H1 (cell line): Measurements from ENCODE around the gene S100A6. TPM values are rescaled to one million over a fixed set of nuclear protein-coding genes. Genes with fewer than 3 reads are reported as not detected.

Source experiments
- EP300 ChIP-seq, 2 experiments: IDR thresholded peaks; 1 replicate in 1 of 2; 2 replicates in 1 of 2; pipeline ENCODE4 v1.6.1; 2011 to 2012; ENCODE audit warnings: low read depth in 2 of 2, low read length in 2 of 2, mild to moderate bottlenecking in 2 of 2, borderline replicate concordance in 1 of 2, inconsistent platforms in 1 of 2, moderate library complexity in 1 of 2
- JUND ChIP-seq: IDR thresholded peaks from 2 replicates; pipeline ENCODE4 v1.6.1; 2011; ENCODE audit warnings: mild to moderate bottlenecking, improper control_type of control experiment, low read length
- KDM1A ChIP-seq: fragments of 200-600, 300-600 bp; sonication (generic); IDR thresholded peaks from 2 replicates; pipeline ENCODE4 v1.7.1; 2016; ENCODE audit warnings: mild to moderate bottlenecking, low read length, borderline replicate concordance
- RBBP5 ChIP-seq: IDR thresholded peaks from 2 replicates; pipeline ENCODE4 v1.7.1; 2012; ENCODE audit warnings: low read depth, mild to moderate bottlenecking, inconsistent platforms, low read length, moderate library complexity, borderline replicate concordance
- polyA plus RNA-seq, 7 experiments: library from polyadenylated mRNA; depleted of rRNA in 3 of 7; stranded (reverse) in 5 of 7; unstranded in 2 of 7; fragments of >200 nt in 5 of 7; fragments of 200-250 nt in 2 of 7; gene quantifications; 1 replicate in 5 of 7; 2 replicates in 1 of 7; 4 replicates in 1 of 7; pipeline versions ENCODE4 v1.2.1 to v1.2.3, GENCODE V29; 2011 to 2013; ENCODE audit warnings: missing spikeins in 2 of 7, mixed read lengths in 2 of 7
- total RNA-seq: library from RNA; stranded (reverse); fragmentation: NEBNext Ultra II Directional; extraction: Animal tissue kit (Norgen Biotek cat#: 25700); gene quantifications from 2 replicates; pipeline ENCODE4 v1.2.1, GENCODE V29; 2021
- TF ChIP-seq, protein P1 (sequence below): fragments of 300-600 bp; sonication (generic); IDR thresholded peaks from 2 replicates; pipeline ENCODE4 v1.7.1; 2012; ENCODE audit warnings: low read length, moderate library complexity, mild to moderate bottlenecking, inconsistent platforms; ENCODE audit not compliant: insufficient replicate concordance
- TF ChIP-seq, protein P2 (sequence below): IDR thresholded peaks from 2 replicates; pipeline ENCODE4 v1.6.1; 2012; ENCODE audit warnings: inconsistent platforms
- TF ChIP-seq, protein P3 (sequence below): IDR thresholded peaks from 2 replicates; pipeline ENCODE4 v1.6.1; 2012; ENCODE audit warnings: low read length, inconsistent platforms

S100A6 gene
- total and polyA plus RNA-seq, 2 of the 8 experiments (the other 6 are each of a cell fraction or from before 2014, with no cell fraction given), result 11.1 to 63.0 TPM

DNA sequence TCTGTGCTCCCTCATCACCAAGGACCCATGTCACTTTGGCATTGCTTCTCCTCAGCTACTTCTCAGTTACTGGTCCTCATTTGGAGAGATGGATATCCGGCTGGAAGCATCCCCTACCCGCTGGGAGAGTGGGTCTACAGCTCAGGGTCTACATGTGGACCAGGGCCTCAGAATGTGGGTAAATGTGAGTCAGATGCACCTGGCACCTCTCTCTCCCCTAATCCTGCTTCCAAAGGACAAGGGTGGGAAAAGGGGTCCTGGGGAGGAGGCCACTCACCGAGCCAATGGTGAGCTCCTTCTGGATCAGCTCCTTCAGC is 908 bp downstream of the S100A6 start (continued):
- TF ChIP-seq, protein P1, sequence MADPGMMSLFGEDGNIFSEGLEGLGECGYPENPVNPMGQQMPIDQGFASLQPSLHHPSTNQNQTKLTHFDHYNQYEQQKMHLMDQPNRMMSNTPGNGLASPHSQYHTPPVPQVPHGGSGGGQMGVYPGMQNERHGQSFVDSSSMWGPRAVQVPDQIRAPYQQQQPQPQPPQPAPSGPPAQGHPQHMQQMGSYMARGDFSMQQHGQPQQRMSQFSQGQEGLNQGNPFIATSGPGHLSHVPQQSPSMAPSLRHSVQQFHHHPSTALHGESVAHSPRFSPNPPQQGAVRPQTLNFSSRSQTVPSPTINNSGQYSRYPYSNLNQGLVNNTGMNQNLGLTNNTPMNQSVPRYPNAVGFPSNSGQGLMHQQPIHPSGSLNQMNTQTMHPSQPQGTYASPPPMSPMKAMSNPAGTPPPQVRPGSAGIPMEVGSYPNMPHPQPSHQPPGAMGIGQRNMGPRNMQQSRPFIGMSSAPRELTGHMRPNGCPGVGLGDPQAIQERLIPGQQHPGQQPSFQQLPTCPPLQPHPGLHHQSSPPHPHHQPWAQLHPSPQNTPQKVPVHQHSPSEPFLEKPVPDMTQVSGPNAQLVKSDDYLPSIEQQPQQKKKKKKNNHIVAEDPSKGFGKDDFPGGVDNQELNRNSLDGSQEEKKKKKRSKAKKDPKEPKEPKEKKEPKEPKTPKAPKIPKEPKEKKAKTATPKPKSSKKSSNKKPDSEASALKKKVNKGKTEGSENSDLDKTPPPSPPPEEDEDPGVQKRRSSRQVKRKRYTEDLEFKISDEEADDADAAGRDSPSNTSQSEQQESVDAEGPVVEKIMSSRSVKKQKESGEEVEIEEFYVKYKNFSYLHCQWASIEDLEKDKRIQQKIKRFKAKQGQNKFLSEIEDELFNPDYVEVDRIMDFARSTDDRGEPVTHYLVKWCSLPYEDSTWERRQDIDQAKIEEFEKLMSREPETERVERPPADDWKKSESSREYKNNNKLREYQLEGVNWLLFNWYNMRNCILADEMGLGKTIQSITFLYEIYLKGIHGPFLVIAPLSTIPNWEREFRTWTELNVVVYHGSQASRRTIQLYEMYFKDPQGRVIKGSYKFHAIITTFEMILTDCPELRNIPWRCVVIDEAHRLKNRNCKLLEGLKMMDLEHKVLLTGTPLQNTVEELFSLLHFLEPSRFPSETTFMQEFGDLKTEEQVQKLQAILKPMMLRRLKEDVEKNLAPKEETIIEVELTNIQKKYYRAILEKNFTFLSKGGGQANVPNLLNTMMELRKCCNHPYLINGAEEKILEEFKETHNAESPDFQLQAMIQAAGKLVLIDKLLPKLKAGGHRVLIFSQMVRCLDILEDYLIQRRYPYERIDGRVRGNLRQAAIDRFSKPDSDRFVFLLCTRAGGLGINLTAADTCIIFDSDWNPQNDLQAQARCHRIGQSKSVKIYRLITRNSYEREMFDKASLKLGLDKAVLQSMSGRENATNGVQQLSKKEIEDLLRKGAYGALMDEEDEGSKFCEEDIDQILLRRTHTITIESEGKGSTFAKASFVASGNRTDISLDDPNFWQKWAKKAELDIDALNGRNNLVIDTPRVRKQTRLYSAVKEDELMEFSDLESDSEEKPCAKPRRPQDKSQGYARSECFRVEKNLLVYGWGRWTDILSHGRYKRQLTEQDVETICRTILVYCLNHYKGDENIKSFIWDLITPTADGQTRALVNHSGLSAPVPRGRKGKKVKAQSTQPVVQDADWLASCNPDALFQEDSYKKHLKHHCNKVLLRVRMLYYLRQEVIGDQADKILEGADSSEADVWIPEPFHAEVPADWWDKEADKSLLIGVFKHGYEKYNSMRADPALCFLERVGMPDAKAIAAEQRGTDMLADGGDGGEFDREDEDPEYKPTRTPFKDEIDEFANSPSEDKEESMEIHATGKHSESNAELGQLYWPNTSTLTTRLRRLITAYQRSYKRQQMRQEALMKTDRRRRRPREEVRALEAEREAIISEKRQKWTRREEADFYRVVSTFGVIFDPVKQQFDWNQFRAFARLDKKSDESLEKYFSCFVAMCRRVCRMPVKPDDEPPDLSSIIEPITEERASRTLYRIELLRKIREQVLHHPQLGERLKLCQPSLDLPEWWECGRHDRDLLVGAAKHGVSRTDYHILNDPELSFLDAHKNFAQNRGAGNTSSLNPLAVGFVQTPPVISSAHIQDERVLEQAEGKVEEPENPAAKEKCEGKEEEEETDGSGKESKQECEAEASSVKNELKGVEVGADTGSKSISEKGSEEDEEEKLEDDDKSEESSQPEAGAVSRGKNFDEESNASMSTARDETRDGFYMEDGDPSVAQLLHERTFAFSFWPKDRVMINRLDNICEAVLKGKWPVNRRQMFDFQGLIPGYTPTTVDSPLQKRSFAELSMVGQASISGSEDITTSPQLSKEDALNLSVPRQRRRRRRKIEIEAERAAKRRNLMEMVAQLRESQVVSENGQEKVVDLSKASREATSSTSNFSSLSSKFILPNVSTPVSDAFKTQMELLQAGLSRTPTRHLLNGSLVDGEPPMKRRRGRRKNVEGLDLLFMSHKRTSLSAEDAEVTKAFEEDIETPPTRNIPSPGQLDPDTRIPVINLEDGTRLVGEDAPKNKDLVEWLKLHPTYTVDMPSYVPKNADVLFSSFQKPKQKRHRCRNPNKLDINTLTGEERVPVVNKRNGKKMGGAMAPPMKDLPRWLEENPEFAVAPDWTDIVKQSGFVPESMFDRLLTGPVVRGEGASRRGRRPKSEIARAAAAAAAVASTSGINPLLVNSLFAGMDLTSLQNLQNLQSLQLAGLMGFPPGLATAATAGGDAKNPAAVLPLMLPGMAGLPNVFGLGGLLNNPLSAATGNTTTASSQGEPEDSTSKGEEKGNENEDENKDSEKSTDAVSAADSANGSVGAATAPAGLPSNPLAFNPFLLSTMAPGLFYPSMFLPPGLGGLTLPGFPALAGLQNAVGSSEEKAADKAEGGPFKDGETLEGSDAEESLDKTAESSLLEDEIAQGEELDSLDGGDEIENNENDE, result no peak
- TF ChIP-seq KDM1A, result no peak
- TF ChIP-seq, protein P2, sequence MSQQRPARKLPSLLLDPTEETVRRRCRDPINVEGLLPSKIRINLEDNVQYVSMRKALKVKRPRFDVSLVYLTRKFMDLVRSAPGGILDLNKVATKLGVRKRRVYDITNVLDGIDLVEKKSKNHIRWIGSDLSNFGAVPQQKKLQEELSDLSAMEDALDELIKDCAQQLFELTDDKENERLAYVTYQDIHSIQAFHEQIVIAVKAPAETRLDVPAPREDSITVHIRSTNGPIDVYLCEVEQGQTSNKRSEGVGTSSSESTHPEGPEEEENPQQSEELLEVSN, result no peak
- TF ChIP-seq EP300 (IDR thresholded peaks at IDR 0.05; ENCODE audit: borderline replicate concordance in 1 of 2, low read depth in 2 of 2, low read length in 2 of 2), result no peak
- TF ChIP-seq, protein P3, sequence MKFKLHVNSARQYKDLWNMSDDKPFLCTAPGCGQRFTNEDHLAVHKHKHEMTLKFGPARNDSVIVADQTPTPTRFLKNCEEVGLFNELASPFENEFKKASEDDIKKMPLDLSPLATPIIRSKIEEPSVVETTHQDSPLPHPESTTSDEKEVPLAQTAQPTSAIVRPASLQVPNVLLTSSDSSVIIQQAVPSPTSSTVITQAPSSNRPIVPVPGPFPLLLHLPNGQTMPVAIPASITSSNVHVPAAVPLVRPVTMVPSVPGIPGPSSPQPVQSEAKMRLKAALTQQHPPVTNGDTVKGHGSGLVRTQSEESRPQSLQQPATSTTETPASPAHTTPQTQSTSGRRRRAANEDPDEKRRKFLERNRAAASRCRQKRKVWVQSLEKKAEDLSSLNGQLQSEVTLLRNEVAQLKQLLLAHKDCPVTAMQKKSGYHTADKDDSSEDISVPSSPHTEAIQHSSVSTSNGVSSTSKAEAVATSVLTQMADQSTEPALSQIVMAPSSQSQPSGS, result no peak
- TF ChIP-seq RBBP5, result no peak
- no peak for TF ChIP-seq JUND
